Measurements from ENCODE around the gene CITED1. TPM values are rescaled to one million over a fixed set of nuclear protein-coding genes. Genes with fewer than 3 reads are reported as not detected.

Gene CITED1
- total RNA-seq, 1 experiment from 2014 or later: 1.8 TPM

GRCh38 chrX:72273718-72274117 is 32.0 kb downstream of the CITED1 start:
- TF ChIP-seq EZH2 (IDR thresholded peaks at IDR 0.05; ENCODE audit: low read length, unreplicated experiment): no peak
- no peak for TF ChIP-seq EZH2phosphoT487 (IDR thresholded peaks at IDR 0.05; ENCODE audit: borderline replicate concordance, low read length)
- no peak for TF ChIP-seq CTCF (conservative IDR thresholded peaks at IDR 0.05; ENCODE audit: low read depth, low read length)
- no TSS peak for BruUV-seq (replicated peaks)
- ATAC-seq: no peak
- ChIA-PET CTCF (no interaction called here), POLR2A (ENCODE audit: unreplicated experiment) (no interaction called here)
- intact Hi-C loops (cut with micrococcal nuclease): no loop called here
- peak overlapping the region; percentile 97 for H3K4me2 ChIP-seq (ENCODE audit: low read length)
- no peaks in the 10 kb centered on the region for H3K27me3 ChIP-seq (ENCODE audit: low read length)
- H3K36me3 ChIP-seq (ENCODE audit: low read depth, low read length): peaks cover 68% of the 10 kb centered on the region
- H4K20me1 ChIP-seq (ENCODE audit: low read length): peaks cover 67% of the 10 kb centered on the region
- H3K4me1 ChIP-seq (ENCODE audit: insufficient read depth, low read length): peaks cover 54% of the 10 kb centered on the region
- H3K79me2 ChIP-seq (ENCODE audit: low read length): peaks cover 64% of the 10 kb centered on the region
- H2AFZ ChIP-seq (ENCODE audit: low read length): no peak overlapping the region
- peaks cover 25% of the 10 kb centered on the region for H3F3A ChIP-seq (ENCODE audit: low read length, unreplicated experiment)
- peak overlapping the region; percentile 41 for H3K27ac ChIP-seq (ENCODE audit: low read length)
- H3K9ac ChIP-seq (ENCODE audit: low read length): no peak overlapping the region; the same call in 1 of the 2 replicates
- peak overlapping the region; percentile 91 for H3K4me3 ChIP-seq (ENCODE audit: low read length)
- no peaks in the 10 kb centered on the region for H3K9me2 ChIP-seq (replicated peaks; ENCODE audit: low read length)
- no peak for DNase-seq
- no peaks in the 10 kb centered on the region for H3K9me3 ChIP-seq (ENCODE audit: low read length)

GRCh38 chrX:72272868-72273267 is 32.8 kb downstream of the CITED1 start:
- H2AFZ ChIP-seq (ENCODE audit: low read length): no peak overlapping the region
- no TSS peak for BruUV-seq (replicated peaks)
- ATAC-seq (peak; percentile 67), DNase-seq (peak; percentile 79)
- H3K9ac ChIP-seq (ENCODE audit: low read length): no peak overlapping the region
- POLR2A ChIA-PET (ENCODE audit: unreplicated experiment): no interaction called here
- CTCF ChIA-PET: interaction anchor here (0.5 kb wide), 1 partner anchor 15 kb away, joined by 5 read pairs; no protein-coding TSS in a partner anchor
- peaks cover 64% of the 10 kb centered on the region for H3K79me2 ChIP-seq (ENCODE audit: low read length)
- H3K27me3 ChIP-seq (ENCODE audit: low read length): no peaks in the 10 kb centered on the region
- H3K27ac ChIP-seq (ENCODE audit: low read length): peak overlapping the region; percentile 70
- intact Hi-C loops (cut with micrococcal nuclease): no loop called here
- H4K20me1 ChIP-seq (ENCODE audit: low read length): peaks cover 71% of the 10 kb centered on the region
- peak overlapping the region; percentile 91; the same call in 1 of the 2 replicates for H3K4me3 ChIP-seq (ENCODE audit: low read length)
- no peaks in the 10 kb centered on the region for H3K9me2 ChIP-seq (replicated peaks; ENCODE audit: low read length)
- peaks cover 76% of the 10 kb centered on the region for H3K36me3 ChIP-seq (ENCODE audit: low read depth, low read length)
- peaks cover 25% of the 10 kb centered on the region for H3F3A ChIP-seq (ENCODE audit: low read length, unreplicated experiment)
- peaks cover 54% of the 10 kb centered on the region for H3K4me1 ChIP-seq (ENCODE audit: insufficient read depth, low read length)
- no peaks in the 10 kb centered on the region for H3K9me3 ChIP-seq (ENCODE audit: low read length)
- no peak for TF ChIP-seq CTCF (conservative IDR thresholded peaks at IDR 0.05; ENCODE audit: low read depth, low read length)
- no peak for TF ChIP-seq EZH2phosphoT487 (IDR thresholded peaks at IDR 0.05; ENCODE audit: borderline replicate concordance, low read length)
- no peak for TF ChIP-seq EZH2 (IDR thresholded peaks at IDR 0.05; ENCODE audit: low read length, unreplicated experiment)
- H3K4me2 ChIP-seq (ENCODE audit: low read length): peak overlapping the region; percentile 97

GRCh38 chrX:72271812-72272211 is 33.9 kb downstream of the CITED1 start:
- DNase-seq (no peak), ATAC-seq (no peak)
- Histone ChIP-seq H3K4me3 (ENCODE audit: low read length) (no peak overlapping the region), H3K9ac (ENCODE audit: low read length) (no peak overlapping the region), H4K20me1 (ENCODE audit: low read length) (peaks cover 71% of the 10 kb centered on the region), H3F3A (ENCODE audit: low read length, unreplicated experiment) (peaks cover 25% of the 10 kb centered on the region), H3K27ac (ENCODE audit: low read length) (0 out of 2 replicates have a peak overlapping the region, but pooled peaks have one; percentile 16), H3K4me1 (ENCODE audit: insufficient read depth, low read length) (peaks cover 54% of the 10 kb centered on the region), H3K4me2 (ENCODE audit: low read length) (peak overlapping the region; percentile 97), H3K36me3 (ENCODE audit: low read depth, low read length) (peaks cover 82% of the 10 kb centered on the region), H2AFZ (ENCODE audit: low read length) (no peak overlapping the region), H3K9me2 (replicated peaks; ENCODE audit: low read length) (no peaks in the 10 kb centered on the region), H3K79me2 (ENCODE audit: low read length) (peaks cover 61% of the 10 kb centered on the region), H3K27me3 (ENCODE audit: low read length) (no peaks in the 10 kb centered on the region), H3K9me3 (ENCODE audit: low read length) (no peaks in the 10 kb centered on the region)
- intact Hi-C loops (cut with micrococcal nuclease): no loop called here
- POLR2A ChIA-PET (ENCODE audit: unreplicated experiment): no interaction called here
- CTCF ChIA-PET: no interaction called here
- TF ChIP-seq EZH2 (IDR thresholded peaks at IDR 0.05; ENCODE audit: low read length, unreplicated experiment) (no peak), CTCF (conservative IDR thresholded peaks at IDR 0.05; ENCODE audit: low read depth, low read length) (no peak), EZH2phosphoT487 (IDR thresholded peaks at IDR 0.05; ENCODE audit: borderline replicate concordance, low read length) (no peak)
- no TSS peak for BruUV-seq (replicated peaks)

All from PC-3 (cell line).